GM12878 (cell line): ENCODE measurements around the gene PBRM1. TPM values are rescaled to one million over a fixed set of nuclear protein-coding genes. Genes with fewer than 3 reads are reported as not detected.

Source experiments
- ATAC-seq: fragments of 200-7000 bp; cut with Tn5 transposase; 3 replicates; pipeline ENCODE4 v1.9.1; 2020; ENCODE audit warnings: mild to moderate bottlenecking, moderate library complexity
- BruUV-seq: library from RNA; stranded (reverse); fragments of 400-500 nt; replicated peaks from 2 replicates; lab custom pipeline; 2021; lab: Mats Ljungman, UMichigan
- CTCF ChIA-PET: fragments of 300-600 bp; sonication (Branson Sonifier 250); formaldehyde crosslinking; extraction: SDS; loops from one replicate; lab custom pipeline; 2021; ENCODE audit warnings: inconsistent platforms; lab: Yijun Ruan, JAX
- POLR2A ChIA-PET: fragments of 350-600 bp; formaldehyde crosslinking; extraction: SDS; loops from one replicate; lab custom pipeline; 2021; ENCODE audit warnings: inconsistent platforms; lab: Charles Lee
- RAD21 ChIA-PET: fragments of 300-600 bp; sonication (Branson Sonifier 250); formaldehyde crosslinking; loops from one replicate; lab custom pipeline; 2023; ENCODE audit warnings: antibody characterized with exemption; ENCODE audit not compliant: unreplicated experiment; lab: Charles Lee
- SMC1A ChIA-PET: fragments of 300-600 bp; sonication (Branson Sonifier 250); formaldehyde crosslinking; loops from one replicate; lab custom pipeline; 2023; ENCODE audit not compliant: unreplicated experiment, uncharacterized antibody; lab: Charles Lee
- DNase-seq: peaks from one replicate; pipeline ENCODE4 v3.0.0-alpha.2; 2011; ENCODE audit warnings: low read depth, low spot score
- FAIRE-seq: peaks from 3 replicates; lab custom pipeline; 2011; peaks lifted over from hg19 to GRCh38; lab: Jason Lieb, UNC
- H2AFZ ChIP-seq: 2 replicates; pipeline ENCODE4 v1.6.0; 2011; ENCODE audit warnings: low read depth, low read length, control low read depth; ENCODE audit not compliant: control insufficient read depth
- H3K27ac ChIP-seq: 2 replicates; pipeline ENCODE4 v1.5.1; 2011; ENCODE audit warnings: control low read depth; ENCODE audit not compliant: control insufficient read depth, insufficient read depth
- H3K27me3 ChIP-seq, 2 experiments: replicated peaks in 1 of 2; 2 replicates each; pipeline versions ENCODE4 v1.6.0 to v1.6.1; 2011; ENCODE audit warnings: low read length in 1 of 2; ENCODE audit not compliant: control insufficient read depth in 2 of 2, insufficient read depth in 2 of 2
- H3K36me3 ChIP-seq, 2 experiments: 2 replicates each; pipeline ENCODE4 v1.5.1; 2011; ENCODE audit warnings: low read length in 1 of 2; ENCODE audit not compliant: control insufficient read depth in 2 of 2, insufficient read depth in 2 of 2
- H3K4me1 ChIP-seq: 2 replicates; pipeline ENCODE4 v1.6.1; 2011; ENCODE audit warnings: mild to moderate bottlenecking, low read length, moderate library complexity, mixed read lengths; ENCODE audit not compliant: control insufficient read depth, insufficient read depth
- H3K4me2 ChIP-seq: 2 replicates; pipeline ENCODE4 v1.6.0; 2011; ENCODE audit warnings: control low read depth; ENCODE audit not compliant: control insufficient read depth, insufficient read depth
- H3K4me3 ChIP-seq: fragments of 200-600 bp; sonication (generic); 2 replicates; pipeline ENCODE4 v1.5.1; 2016
- H3K79me2 ChIP-seq: 2 replicates; pipeline ENCODE4 v1.6.0; 2011; ENCODE audit warnings: low read length; ENCODE audit not compliant: control insufficient read depth, insufficient read depth
- H3K9ac ChIP-seq: 2 replicates; pipeline ENCODE4 v1.8.0; 2011; ENCODE audit warnings: low read length, control low read depth, mixed read lengths; ENCODE audit not compliant: control insufficient read depth, insufficient read depth
- H3K9me3 ChIP-seq: replicated peaks from 3 replicates; pipeline ENCODE4 v1.5.1; 2011; ENCODE audit warnings: mild to moderate bottlenecking, low read length; ENCODE audit not compliant: control insufficient read depth, insufficient read depth
- H4K20me1 ChIP-seq: 2 replicates; pipeline ENCODE4 v1.6.0; 2011; ENCODE audit not compliant: control insufficient read depth, insufficient read depth
- ATF2 ChIP-seq: IDR thresholded peaks from 2 replicates; pipeline ENCODE4 v1.6.1; 2012; ENCODE audit warnings: low read length, inconsistent platforms
- CREB1 ChIP-seq: IDR thresholded peaks from 2 replicates; pipeline ENCODE4 v1.6.1; 2012; ENCODE audit warnings: low read depth, mild to moderate bottlenecking, inconsistent platforms
- EGR1 ChIP-seq, 2 experiments: IDR thresholded peaks; 1 replicate in 1 of 2; 2 replicates in 1 of 2; pipeline ENCODE4 v1.6.1; 2011 to 2012; ENCODE audit warnings: low read depth in 2 of 2, low read length in 2 of 2, borderline replicate concordance in 1 of 2, mild to moderate bottlenecking in 1 of 2, moderate library complexity in 1 of 2
- FOS ChIP-seq: IDR thresholded peaks from 3 replicates; pipeline ENCODE4 v1.6.1; 2011; ENCODE audit warnings: borderline replicate concordance; ENCODE audit not compliant: insufficient read length; ENCODE audit errors: extremely low read depth
- HDAC6 ChIP-seq: fragments of 200-600 bp; sonication (generic); IDR thresholded peaks from one replicate; pipeline ENCODE4 v1.8.0; 2017; ENCODE audit warnings: antibody characterized with exemption; ENCODE audit not compliant: unreplicated experiment
- POU2F2 ChIP-seq: IDR thresholded peaks from 3 replicates; pipeline ENCODE4 v1.6.1; 2011; ENCODE audit warnings: low read depth, mild to moderate bottlenecking, low read length, borderline replicate concordance
- PRDM15 ChIP-seq: fragments of 450-650 bp; formaldehyde crosslinking; IDR thresholded peaks from 2 replicates; pipeline ENCODE4 v1.4.0; 2020; ENCODE audit warnings: mild to moderate bottlenecking, moderate library complexity
- RAD51 ChIP-seq: fragments of 450-650 bp; IDR thresholded peaks from 2 replicates; pipeline ENCODE4 v1.6.1; 2016; ENCODE audit warnings: moderate library complexity, mild to moderate bottlenecking, inconsistent platforms
- SIN3A ChIP-seq: IDR thresholded peaks from 2 replicates; pipeline ENCODE4 v1.6.1; 2012; ENCODE audit warnings: low read depth, low read length, improper control_type of control experiment
- TAF1 ChIP-seq: IDR thresholded peaks from 2 replicates; pipeline ENCODE4 v1.6.1; 2011; ENCODE audit warnings: mild to moderate bottlenecking, low read depth, low read length, borderline replicate concordance
- TCF3 ChIP-seq: IDR thresholded peaks from 2 replicates; pipeline ENCODE4 v1.6.1; 2012; ENCODE audit warnings: low read depth, mild to moderate bottlenecking, low read length, borderline replicate concordance; ENCODE audit not compliant: insufficient read depth
- ZBTB4 ChIP-seq: fragments of 450-650 bp; formaldehyde crosslinking; IDR thresholded peaks from 2 replicates; pipeline ENCODE4 v1.4.0; 2022; ENCODE audit warnings: mild to moderate bottlenecking, moderate library complexity
- WGBS: methylation state at CpG from one replicate; pipeline ENCODE4 v1.1.6; 2016; ENCODE audit warnings: low lambda C conversion rate; ENCODE audit not compliant: insufficient replicate concordance, insufficient coverage; ENCODE audit errors: missing lambda C conversion rate; 5-methylcytosine and 5-hydroxymethylcytosine counted together
- in situ Hi-C: fragments of 300-500 bp; cut with MboI; formaldehyde crosslinking; loops from 9 replicates; pipeline ENCODE4 v1.14.3; 2018; ENCODE audit warnings: mixed read lengths
- intact Hi-C: fragments of 100-400 bp; cut with micrococcal nuclease; formaldehyde crosslinking; loops from one replicate; pipeline ENCODE4 v1.14.2; 2022; ENCODE audit not compliant: unreplicated experiment
- polyA plus RNA-seq, 11 experiments: library from polyadenylated mRNA; depleted of rRNA in 4 of 11; unstranded in 6 of 11; stranded (reverse) in 5 of 11; fragments of >200 nt; fragmentation: Nextera tagmentation in 4 of 11; fragmentation: Illumina TruSeq in 1 of 11; extraction: Ambion mirVana in 4 of 11; extraction: Trizol in 1 of 11; gene quantifications; 1 replicate in 1 of 11; 2 replicates in 10 of 11; pipeline versions ENCODE4 v1.2.1 to v1.2.3, GENCODE V29; 2011 to 2016; ENCODE audit warnings: inconsistent platforms in 2 of 11, missing spikeins in 2 of 11, low read depth in 1 of 11
- total RNA-seq, 4 experiments: library from RNA; depleted of rRNA in 3 of 4; stranded (reverse); fragments of >200 nt in 3 of 4; fragmentation: Illumina TruSeq in 1 of 4; extraction: Trizol in 1 of 4; gene quantifications; 2 replicates each; pipeline versions ENCODE4 v1.2.1 to v1.2.3, GENCODE V29; 2013 to 2021

Gene PBRM1
- total and polyA plus RNA-seq, 10 of the 15 experiments (the other 5 are each of a cell fraction or from before 2014, with no cell fraction given), result 8.9 to 88.9 (median 39.3) TPM

- no peaks in the 10 kb centered on the region for H3K9me3 ChIP-seq
- H2AFZ ChIP-seq, result no peak overlapping the region
- in situ Hi-C loops, result no loop called here
- peaks cover 60% of the 10 kb centered on the region for H3K79me2 ChIP-seq
- peaks cover 10% of the 10 kb centered on the region for H3K4me1 ChIP-seq
- ChIA-PET SMC1A (no interaction called here), CTCF (no interaction called here), RAD21 (interaction anchor here (0.7 kb wide), 1 partner anchor 80 kb away, joined by 3 read pairs; no protein-coding TSS in a partner anchor), POLR2A (interaction anchor here (0.7 to 2.9 kb wide), 2 partner anchors 16 to 290 kb away, joined by 4 to 15 read pairs; partner anchors contain the start of gene GNL3)
- H3K36me3 ChIP-seq, result 0 out of 4 replicates have a peak, but pooled peaks cover 0 to 2% of the 10 kb centered on the region in 2 experiments
- H3K4me3 ChIP-seq, result peak overlapping the region; percentile 90; the same call in 1 of the 2 replicates
- DNase-seq, result no peak
- ATAC-seq, result no peak
- H3K9ac ChIP-seq, result no peak overlapping the region
- FAIRE-seq, result no peak
- H3K27ac ChIP-seq, result no peak overlapping the region; the same call in 1 of the 2 replicates
- no TSS peak for BruUV-seq
- intact Hi-C loops, result loop anchor here (10.0 kb wide), 1 partner anchor 341 kb away; the partner anchor contains the start of gene SFMBT1
- H4K20me1 ChIP-seq, result no peaks in the 10 kb centered on the region
- TF ChIP-seq CREB1 (no peak), RAD51 (no peak), SIN3A (no peak), ATF2 (no peak), TAF1 (no peak), ZBTB4 (CRISPR knock-in tag) (no peak), HDAC6 (no peak), TCF3 (no peak), POU2F2 (no peak), EGR1 (IDR thresholded peaks at IDR 0.05; ENCODE audit: borderline replicate concordance in 1 of 2, low read depth in 2 of 2, low read length in 2 of 2) (no peak), FOS (no peak), PRDM15 (CRISPR knock-in tag) (no peak)
- TF ChIP-seq, all 136 proteins: peak for 0
- 91% methylated on average over 7 of the region's 7 CpGs for WGBS
- H3K27me3 ChIP-seq, result no peaks in the 10 kb centered on the region
- H3K4me2 ChIP-seq, result peak overlapping the region; percentile 92
Measured at GRCh38 chr3:52703341-52703740, 17.6 kb upstream of the PBRM1 start.
